ENCODE data around the gene AP1AR.

DNA sequence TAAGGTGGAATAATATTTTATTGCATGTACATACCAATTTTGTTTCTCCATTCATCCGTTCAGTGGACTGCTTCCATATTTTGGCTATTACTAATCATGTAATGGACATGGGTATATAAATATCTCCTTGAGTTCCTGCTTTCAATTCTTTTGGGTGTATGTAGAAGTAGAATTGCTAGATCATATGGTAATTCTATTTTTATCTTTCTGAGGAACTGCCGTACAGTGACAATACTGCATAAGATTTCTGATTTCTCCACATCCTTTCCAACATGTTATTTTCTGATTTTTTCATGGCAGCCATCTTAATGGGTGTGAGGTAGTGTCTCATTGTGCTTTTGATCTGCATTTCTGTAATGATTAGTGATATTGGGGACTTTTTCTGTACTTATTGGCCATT is 84.8 kb downstream of the AP1AR start:
- TF ChIP-seq, protein P1, sequence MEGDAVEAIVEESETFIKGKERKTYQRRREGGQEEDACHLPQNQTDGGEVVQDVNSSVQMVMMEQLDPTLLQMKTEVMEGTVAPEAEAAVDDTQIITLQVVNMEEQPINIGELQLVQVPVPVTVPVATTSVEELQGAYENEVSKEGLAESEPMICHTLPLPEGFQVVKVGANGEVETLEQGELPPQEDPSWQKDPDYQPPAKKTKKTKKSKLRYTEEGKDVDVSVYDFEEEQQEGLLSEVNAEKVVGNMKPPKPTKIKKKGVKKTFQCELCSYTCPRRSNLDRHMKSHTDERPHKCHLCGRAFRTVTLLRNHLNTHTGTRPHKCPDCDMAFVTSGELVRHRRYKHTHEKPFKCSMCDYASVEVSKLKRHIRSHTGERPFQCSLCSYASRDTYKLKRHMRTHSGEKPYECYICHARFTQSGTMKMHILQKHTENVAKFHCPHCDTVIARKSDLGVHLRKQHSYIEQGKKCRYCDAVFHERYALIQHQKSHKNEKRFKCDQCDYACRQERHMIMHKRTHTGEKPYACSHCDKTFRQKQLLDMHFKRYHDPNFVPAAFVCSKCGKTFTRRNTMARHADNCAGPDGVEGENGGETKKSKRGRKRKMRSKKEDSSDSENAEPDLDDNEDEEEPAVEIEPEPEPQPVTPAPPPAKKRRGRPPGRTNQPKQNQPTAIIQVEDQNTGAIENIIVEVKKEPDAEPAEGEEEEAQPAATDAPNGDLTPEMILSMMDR (IDR thresholded peaks at IDR 0.05), result no peak
- TF ChIP-seq POLR2AphosphoS5 (IDR thresholded peaks at IDR 0.05), result no peak
- TF ChIP-seq POLR2A (IDR thresholded peaks at IDR 0.05), result no peak
